Measurements from ENCODE around the gene IAH1. TPM values are rescaled to one million over a fixed set of nuclear protein-coding genes. Genes with fewer than 3 reads are reported as not detected.

IAH1 gene
- total RNA-seq, 1 donor from 2014 or later = 40.0 TPM

DNA sequence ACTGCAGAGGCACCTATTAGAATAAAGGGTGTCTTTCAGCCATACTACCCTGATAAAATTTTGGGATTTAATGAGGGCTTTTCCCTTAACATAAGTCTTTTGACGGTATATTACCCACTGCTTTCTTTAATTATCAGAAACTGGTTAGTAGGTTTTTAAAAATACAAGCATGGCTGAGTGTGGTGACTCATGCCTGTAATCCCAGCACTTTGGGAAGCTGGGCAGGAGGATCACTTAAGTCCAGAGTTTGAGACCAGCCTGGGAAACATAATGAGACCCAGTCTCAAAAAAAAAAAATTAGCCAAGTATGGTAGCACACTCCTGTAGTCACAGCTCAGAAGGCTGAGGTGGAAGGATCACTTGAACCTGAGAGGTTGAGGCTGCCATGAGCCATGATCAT lies 34.8 kb upstream of the IAH1 start:
- TF ChIP-seq POLR2AphosphoS5 (IDR thresholded peaks at IDR 0.05; ENCODE audit: insufficient read depth in 1 of 2, low read depth in 1 of 2) (no peak), POLR2A (IDR thresholded peaks at IDR 0.05) (no peak)
- TF ChIP-seq, protein P1, sequence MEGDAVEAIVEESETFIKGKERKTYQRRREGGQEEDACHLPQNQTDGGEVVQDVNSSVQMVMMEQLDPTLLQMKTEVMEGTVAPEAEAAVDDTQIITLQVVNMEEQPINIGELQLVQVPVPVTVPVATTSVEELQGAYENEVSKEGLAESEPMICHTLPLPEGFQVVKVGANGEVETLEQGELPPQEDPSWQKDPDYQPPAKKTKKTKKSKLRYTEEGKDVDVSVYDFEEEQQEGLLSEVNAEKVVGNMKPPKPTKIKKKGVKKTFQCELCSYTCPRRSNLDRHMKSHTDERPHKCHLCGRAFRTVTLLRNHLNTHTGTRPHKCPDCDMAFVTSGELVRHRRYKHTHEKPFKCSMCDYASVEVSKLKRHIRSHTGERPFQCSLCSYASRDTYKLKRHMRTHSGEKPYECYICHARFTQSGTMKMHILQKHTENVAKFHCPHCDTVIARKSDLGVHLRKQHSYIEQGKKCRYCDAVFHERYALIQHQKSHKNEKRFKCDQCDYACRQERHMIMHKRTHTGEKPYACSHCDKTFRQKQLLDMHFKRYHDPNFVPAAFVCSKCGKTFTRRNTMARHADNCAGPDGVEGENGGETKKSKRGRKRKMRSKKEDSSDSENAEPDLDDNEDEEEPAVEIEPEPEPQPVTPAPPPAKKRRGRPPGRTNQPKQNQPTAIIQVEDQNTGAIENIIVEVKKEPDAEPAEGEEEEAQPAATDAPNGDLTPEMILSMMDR (IDR thresholded peaks at IDR 0.05) = no peak
- no peaks in the 10 kb centered on the region for H3K4me1 ChIP-seq
- intact Hi-C loops (cut with DNase I) = no loop called here
- H3K4me3 ChIP-seq = no peak overlapping the region
- no peaks in the 10 kb centered on the region for H3K9me3 ChIP-seq
- no peaks in the 10 kb centered on the region for H3K27me3 ChIP-seq
- H3K27ac ChIP-seq = no peak overlapping the region
- no peak for DNase-seq (ENCODE audit: extremely low spot score in 2 of 2)
- H3K36me3 ChIP-seq = peaks cover 4 to 59% of the 10 kb centered on the region in 2 donors

DNA sequence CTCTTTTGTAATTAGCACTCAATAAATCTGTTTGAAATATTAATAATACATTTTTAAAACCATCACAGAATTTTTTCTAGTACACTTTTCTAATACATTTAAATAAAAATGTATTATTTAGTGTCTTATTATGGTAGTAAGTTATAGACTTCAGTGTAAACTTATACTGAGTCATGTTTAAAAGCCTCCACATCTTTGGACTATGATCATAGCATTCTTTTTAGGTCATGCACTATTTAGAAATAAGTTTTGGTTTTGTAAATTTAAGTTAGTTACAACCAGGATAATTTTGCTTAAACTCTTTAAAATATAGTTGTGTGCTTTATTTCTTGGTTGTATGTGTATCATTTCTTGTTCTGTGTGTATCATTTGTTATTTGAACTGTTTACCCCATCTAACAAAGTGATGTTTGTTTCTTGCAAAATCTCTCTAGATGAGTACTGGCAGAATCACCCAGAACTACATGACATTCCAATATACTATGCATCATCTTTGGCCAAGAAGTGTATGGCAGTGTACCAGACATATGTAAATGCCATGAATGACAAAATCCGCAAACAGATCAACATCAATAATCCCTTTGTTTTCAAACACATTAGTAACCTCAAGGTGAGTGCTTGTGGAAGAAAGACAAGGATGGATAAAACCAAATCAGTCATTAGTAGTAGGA lies 34.2 kb upstream of the IAH1 start:
- no peaks in the 10 kb centered on the region for H3K4me1 ChIP-seq
- intact Hi-C loops (cut with DNase I) = no loop called here
- no peak for DNase-seq (ENCODE audit: extremely low spot score in 2 of 2)
- TF ChIP-seq POLR2AphosphoS5 (IDR thresholded peaks at IDR 0.05; ENCODE audit: insufficient read depth in 1 of 2, low read depth in 1 of 2) (no peak), POLR2A (IDR thresholded peaks at IDR 0.05) (no peak)
- TF ChIP-seq, protein P1 (IDR thresholded peaks at IDR 0.05) = no peak
- H3K4me3 ChIP-seq = no peak overlapping the region
- H3K9me3 ChIP-seq = no peaks in the 10 kb centered on the region
- H3K36me3 ChIP-seq = peaks cover 4 to 62% of the 10 kb centered on the region in 2 donors
- no peaks in the 10 kb centered on the region for H3K27me3 ChIP-seq
- no peak overlapping the region for H3K27ac ChIP-seq

DNA sequence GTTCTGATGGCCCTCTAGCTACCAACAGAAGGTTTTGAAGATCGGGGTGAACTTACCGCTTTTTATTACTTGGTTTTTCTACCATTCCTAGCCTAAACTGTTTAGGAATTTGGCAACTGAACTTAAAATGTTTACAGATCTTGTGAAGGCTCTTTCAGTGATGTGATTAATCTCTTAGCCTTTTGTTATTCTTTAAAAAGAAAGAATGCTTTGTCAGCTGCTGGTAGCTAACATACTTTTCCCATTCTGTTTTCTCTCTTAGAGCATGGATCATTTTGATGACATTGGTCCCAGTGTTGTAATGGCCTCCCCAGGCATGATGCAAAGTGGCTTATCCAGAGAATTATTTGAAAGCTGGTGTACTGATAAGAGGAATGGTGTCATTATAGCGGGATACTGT lies 32.8 kb upstream of the IAH1 start:
- Histone ChIP-seq H3K4me1 (no peaks in the 10 kb centered on the region), H3K36me3 (peaks cover 4 to 60% of the 10 kb centered on the region in 2 donors), H3K27ac (no peak overlapping the region), H3K9me3 (no peaks in the 10 kb centered on the region), H3K27me3 (no peaks in the 10 kb centered on the region), H3K4me3 (no peak overlapping the region)
- TF ChIP-seq, protein P1 (IDR thresholded peaks at IDR 0.05) = no peak
- no peak for TF ChIP-seq POLR2A (IDR thresholded peaks at IDR 0.05)
- DNase-seq (ENCODE audit: extremely low spot score in 2 of 2) = no peak
- intact Hi-C loops (cut with DNase I) = no loop called here

DNA sequence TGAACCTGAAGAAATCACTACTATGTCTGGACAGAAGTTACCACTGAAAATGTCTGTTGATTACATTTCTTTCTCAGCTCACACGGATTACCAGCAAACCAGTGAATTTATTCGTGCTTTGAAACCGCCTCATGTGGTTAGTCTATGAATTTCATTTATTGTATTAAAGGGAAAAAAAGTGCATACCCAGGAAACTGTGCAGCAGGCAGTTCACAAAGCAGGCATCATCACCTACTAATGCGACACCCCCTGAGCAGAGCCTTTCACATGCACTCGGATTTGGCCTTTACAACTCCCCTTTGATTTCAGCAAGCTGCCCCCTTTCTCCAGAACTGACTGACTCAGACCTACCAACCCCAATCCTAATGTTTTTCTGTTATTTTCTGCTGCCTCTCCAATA lies 30.8 kb upstream of the IAH1 start:
- peaks cover 4 to 47% of the 10 kb centered on the region in 2 donors for H3K36me3 ChIP-seq
- no peak overlapping the region for H3K4me3 ChIP-seq
- H3K9me3 ChIP-seq = no peaks in the 10 kb centered on the region
- H3K27ac ChIP-seq = no peak overlapping the region
- no peaks in the 10 kb centered on the region for H3K27me3 ChIP-seq
- no peak for DNase-seq (ENCODE audit: extremely low spot score in 2 of 2)
- H3K4me1 ChIP-seq = no peaks in the 10 kb centered on the region
- TF ChIP-seq POLR2A (IDR thresholded peaks at IDR 0.05) (no peak), POLR2AphosphoS5 (IDR thresholded peaks at IDR 0.05; ENCODE audit: insufficient read depth in 1 of 2, low read depth in 1 of 2) (no peak)
- TF ChIP-seq, protein P1 (IDR thresholded peaks at IDR 0.05) = no peak
- intact Hi-C loops (cut with DNase I) = no loop called here

DNA sequence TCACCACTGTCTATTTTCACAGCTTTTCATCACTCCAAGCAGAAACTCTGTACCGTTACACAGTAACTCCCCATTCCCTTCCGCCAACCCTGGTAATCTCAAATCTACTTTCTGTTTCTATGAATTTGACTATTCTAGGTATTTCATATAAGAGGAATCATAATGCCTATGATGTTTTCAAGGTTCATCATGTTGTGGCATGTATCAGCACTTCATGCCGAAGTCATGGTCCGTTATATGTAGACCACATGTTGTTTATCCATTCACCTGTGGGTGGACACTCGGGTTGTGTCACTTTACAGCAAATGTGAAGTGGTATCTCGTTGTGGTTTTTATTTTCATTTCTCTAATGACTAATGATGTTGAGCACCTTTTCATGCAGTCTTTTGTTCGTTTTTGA lies 29.3 kb upstream of the IAH1 start:
- Histone ChIP-seq H3K4me1 (no peaks in the 10 kb centered on the region), H3K9me3 (no peaks in the 10 kb centered on the region), H3K4me3 (no peak overlapping the region), H3K27me3 (no peaks in the 10 kb centered on the region), H3K27ac (no peak overlapping the region), H3K36me3 (peaks cover 4 to 42% of the 10 kb centered on the region in 2 donors)
- TF ChIP-seq POLR2AphosphoS5 (IDR thresholded peaks at IDR 0.05; ENCODE audit: insufficient read depth in 1 of 2, low read depth in 1 of 2) (no peak), POLR2A (IDR thresholded peaks at IDR 0.05) (no peak)
- TF ChIP-seq, protein P1 (IDR thresholded peaks at IDR 0.05) = no peak
- intact Hi-C loops (cut with DNase I) = no loop called here
- DNase-seq (ENCODE audit: extremely low spot score in 2 of 2) = no peak

All from vagina (tissue), 2 donors.